ENCODE measurements around the gene TCF7. TPM values are rescaled to one million over a fixed set of nuclear protein-coding genes. Genes with fewer than 3 reads are reported as not detected.

TCF7 gene
- polyA plus RNA-seq (ENCODE audit: low read depth in 6 of 6) = 1 to 10 TPM in 5 of 6 donors, under 1 TPM in 1; 0.34 to 3.7 (median 2.4) TPM

GRCh38 chr5:134113902-134114875 lies at the start of gene TCF7:
Gene TCF7, plus strand, starts transcription at chr5:134114681. Its CDS starts 226 bp downstream, at chr5:134114907.
- DNase-seq = peak; percentile 60
- ATAC-seq (ENCODE audit: low read depth in 2 of 2) = peak; percentile 82
- H3K9me3 Mint-ChIP-seq = no peaks in the 10 kb centered on the region
- H3K27ac Mint-ChIP-seq = peak within 1 kb of the TSS in 4 of 6 donors; percentile 43 to 90 (median 72)
- no peaks in the 10 kb centered on the region for H3K36me3 Mint-ChIP-seq
- peaks cover 8 to 13% (median 11%) of the 10 kb centered on the region in 3 donors for H3K4me1 Mint-ChIP-seq
- peak within 1 kb of the TSS; percentile 85 to 95 (median 91) for H3K4me3 Mint-ChIP-seq
- H3K27me3 Mint-ChIP-seq = peaks cover 19 to 37% (median 33%) of the 10 kb centered on the region in 3 donors

GRCh38 chr5:134069553-134069952 lies 44.9 kb upstream of the TCF7 start:
- no peaks in the 10 kb centered on the region for H3K36me3 Mint-ChIP-seq
- H3K4me1 Mint-ChIP-seq = peaks cover 3 to 12% (median 8%) of the 10 kb centered on the region in 3 donors
- no peak for ATAC-seq (ENCODE audit: low read depth in 2 of 2)
- no peak overlapping the region for H3K27ac Mint-ChIP-seq
- H3K9me3 Mint-ChIP-seq = no peaks in the 10 kb centered on the region
- H3K27me3 Mint-ChIP-seq = peaks cover 18 to 40% (median 36%) of the 10 kb centered on the region in 3 donors
- no peak overlapping the region for H3K4me3 Mint-ChIP-seq
- DNase-seq = no peak

- Mint-ChIP-seq H3K36me3 (no peaks in the 10 kb centered on the region), H3K27me3 (peaks cover 24 to 40% (median 36%) of the 10 kb centered on the region in 3 donors), H3K27ac (peak overlapping the region in 2 of 6 donors; percentile 31 to 56), H3K4me1 (peaks cover 3 to 12% (median 8%) of the 10 kb centered on the region in 3 donors), H3K4me3 (peak overlapping the region; percentile 9 to 83 (median 70)), H3K9me3 (no peaks in the 10 kb centered on the region)
- DNase-seq = no peak
- peak; percentile 20 to 41 for ATAC-seq (ENCODE audit: low read depth in 2 of 2)
These were observed 43.5 kb upstream of the TCF7 start for GRCh38 chr5:134070725-134071613.

- peak overlapping the region; percentile 39 to 83 (median 70) for H3K4me3 Mint-ChIP-seq
- no peaks in the 10 kb centered on the region for H3K36me3 Mint-ChIP-seq
- H3K9me3 Mint-ChIP-seq = no peaks in the 10 kb centered on the region
- ATAC-seq (ENCODE audit: low read depth in 2 of 2) = no peak
- H3K4me1 Mint-ChIP-seq = peaks cover 3 to 12% (median 8%) of the 10 kb centered on the region in 3 donors
- no peak for DNase-seq
- H3K27me3 Mint-ChIP-seq = peaks cover 24 to 40% (median 36%) of the 10 kb centered on the region in 3 donors
- H3K27ac Mint-ChIP-seq = peak overlapping the region in 2 of 6 donors; percentile 57 to 72
These were observed 42.8 kb upstream of the TCF7 start for GRCh38 chr5:134071614-134072207.

- Mint-ChIP-seq H3K27me3 (peaks cover 24 to 40% (median 32%) of the 10 kb centered on the region in 3 donors), H3K27ac (no peak overlapping the region), H3K9me3 (no peaks in the 10 kb centered on the region), H3K4me1 (peaks cover 3 to 12% (median 8%) of the 10 kb centered on the region in 3 donors), H3K4me3 (peak overlapping the region in 1 of 8 donors; percentile 37), H3K36me3 (peaks cover 0 to 4% of the 10 kb centered on the region in 2 donors)
- DNase-seq (no peak), ATAC-seq (ENCODE audit: low read depth in 2 of 2) (no peak)
These were observed 41.8 kb upstream of the TCF7 start for GRCh38 chr5:134072471-134073210.

- peaks cover 0 to 4% of the 10 kb centered on the region in 2 donors for H3K36me3 Mint-ChIP-seq
- no peak overlapping the region for H3K27ac Mint-ChIP-seq
- H3K9me3 Mint-ChIP-seq = no peaks in the 10 kb centered on the region
- no peak overlapping the region for H3K4me3 Mint-ChIP-seq
- H3K27me3 Mint-ChIP-seq = peaks cover 24 to 34% (median 29%) of the 10 kb centered on the region in 3 donors
- H3K4me1 Mint-ChIP-seq = peaks cover 3 to 12% (median 8%) of the 10 kb centered on the region in 3 donors
- ATAC-seq (ENCODE audit: low read depth in 2 of 2) (no peak), DNase-seq (no peak)
These were observed 41.1 kb upstream of the TCF7 start for GRCh38 chr5:134073404-134073803.

- Mint-ChIP-seq H3K9me3 (no peaks in the 10 kb centered on the region), H3K4me3 (no peak overlapping the region), H3K27me3 (peaks cover 12 to 18% (median 17%) of the 10 kb centered on the region in 3 donors), H3K4me1 (peaks cover 3 to 12% (median 8%) of the 10 kb centered on the region in 3 donors), H3K27ac (peak overlapping the region in 1 of 6 donors; percentile 28), H3K36me3 (peaks cover 0 to 4% of the 10 kb centered on the region in 2 donors)
- ATAC-seq (ENCODE audit: low read depth in 2 of 2) (no peak), DNase-seq (no peak)
These were observed 39.4 kb upstream of the TCF7 start for GRCh38 chr5:134075102-134075501.

GRCh38 chr5:134077926-134078580 lies 36.4 kb upstream of the TCF7 start:
- peaks cover 0 to 6% (median 0%) of the 10 kb centered on the region in 3 donors for H3K27me3 Mint-ChIP-seq
- ATAC-seq (ENCODE audit: low read depth in 2 of 2) = no peak
- H3K4me1 Mint-ChIP-seq = no peaks in the 10 kb centered on the region
- H3K4me3 Mint-ChIP-seq = no peak overlapping the region
- H3K27ac Mint-ChIP-seq = peak overlapping the region in 1 of 6 donors; percentile 42
- H3K9me3 Mint-ChIP-seq = no peaks in the 10 kb centered on the region
- no peak for DNase-seq
- H3K36me3 Mint-ChIP-seq = peaks cover 0 to 4% of the 10 kb centered on the region in 2 donors

- Mint-ChIP-seq H3K27ac (no peak overlapping the region), H3K9me3 (no peaks in the 10 kb centered on the region), H3K4me3 (no peak overlapping the region), H3K36me3 (peaks cover 0 to 4% of the 10 kb centered on the region in 2 donors), H3K27me3 (peaks cover 0 to 5% (median 4%) of the 10 kb centered on the region in 3 donors), H3K4me1 (no peaks in the 10 kb centered on the region)
- ATAC-seq (ENCODE audit: low read depth in 2 of 2) (no peak), DNase-seq (no peak)
These were observed 34.5 kb upstream of the TCF7 start for GRCh38 chr5:134079748-134080581.

GRCh38 chr5:134082264-134082992 lies 32.1 kb upstream of the TCF7 start:
- no peak for DNase-seq
- H3K4me3 Mint-ChIP-seq = no peak overlapping the region

More at GRCh38 chr5:134082264-134082992, 32.1 kb upstream of the TCF7 start:
- no peak for ATAC-seq (ENCODE audit: low read depth in 2 of 2)
- Mint-ChIP-seq H3K27me3 (peaks cover 0 to 5% (median 0%) of the 10 kb centered on the region in 3 donors), H3K4me1 (peaks cover 0 to 3% (median 0%) of the 10 kb centered on the region in 3 donors), H3K27ac (no peak overlapping the region), H3K9me3 (no peaks in the 10 kb centered on the region), H3K36me3 (peaks cover 0 to 2% of the 10 kb centered on the region in 2 donors)
